ENCODE measurements around the gene MYOT. TPM values are rescaled to one million over a fixed set of nuclear protein-coding genes. Genes with fewer than 3 reads are reported as not detected.

The MYOT gene
- total RNA-seq, 1 donor from 2014 or later = 29.6 TPM

DNA sequence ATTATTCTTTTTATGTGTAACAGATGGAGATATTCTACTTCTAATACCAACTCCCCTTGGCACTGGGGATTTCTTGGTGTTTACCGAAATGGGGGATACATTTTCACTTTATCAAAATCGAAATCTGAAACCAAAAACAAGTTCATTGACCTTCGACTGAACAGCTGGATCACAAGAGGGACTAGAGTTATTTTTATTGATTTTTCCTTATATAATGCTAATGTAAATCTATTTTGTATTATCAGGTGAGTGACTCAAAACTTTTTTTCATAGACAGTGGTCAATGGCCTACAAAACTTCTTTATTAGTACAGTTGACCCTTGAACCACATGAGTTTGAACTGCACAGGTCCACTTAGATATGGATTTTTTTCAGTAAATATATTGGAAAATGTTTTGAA lies 31.8 kb downstream of the MYOT start:
- no peaks in the 10 kb centered on the region for H3K27me3 ChIP-seq (ENCODE audit: low read depth)
- intact Hi-C loops (cut with micrococcal nuclease) = no loop called here
- TF ChIP-seq CTCF (IDR thresholded peaks at IDR 0.05; ENCODE audit: borderline replicate concordance) = no peak
- H3K9me3 ChIP-seq (replicated peaks) = no peaks in the 10 kb centered on the region
- H3K36me3 ChIP-seq = no peaks in the 10 kb centered on the region
- no peak overlapping the region for H3K27ac ChIP-seq (replicated peaks)
- H3K4me3 ChIP-seq = no peak overlapping the region
- DNase-seq = no peak
- H3K4me1 ChIP-seq = peaks cover 4% of the 10 kb centered on the region

GRCh38 chr5:137901011-137901817 lies 33.6 kb downstream of the MYOT start:
- H3K4me3 ChIP-seq = peak overlapping the region; percentile 1
- intact Hi-C loops (cut with micrococcal nuclease) = no loop called here

DNA sequence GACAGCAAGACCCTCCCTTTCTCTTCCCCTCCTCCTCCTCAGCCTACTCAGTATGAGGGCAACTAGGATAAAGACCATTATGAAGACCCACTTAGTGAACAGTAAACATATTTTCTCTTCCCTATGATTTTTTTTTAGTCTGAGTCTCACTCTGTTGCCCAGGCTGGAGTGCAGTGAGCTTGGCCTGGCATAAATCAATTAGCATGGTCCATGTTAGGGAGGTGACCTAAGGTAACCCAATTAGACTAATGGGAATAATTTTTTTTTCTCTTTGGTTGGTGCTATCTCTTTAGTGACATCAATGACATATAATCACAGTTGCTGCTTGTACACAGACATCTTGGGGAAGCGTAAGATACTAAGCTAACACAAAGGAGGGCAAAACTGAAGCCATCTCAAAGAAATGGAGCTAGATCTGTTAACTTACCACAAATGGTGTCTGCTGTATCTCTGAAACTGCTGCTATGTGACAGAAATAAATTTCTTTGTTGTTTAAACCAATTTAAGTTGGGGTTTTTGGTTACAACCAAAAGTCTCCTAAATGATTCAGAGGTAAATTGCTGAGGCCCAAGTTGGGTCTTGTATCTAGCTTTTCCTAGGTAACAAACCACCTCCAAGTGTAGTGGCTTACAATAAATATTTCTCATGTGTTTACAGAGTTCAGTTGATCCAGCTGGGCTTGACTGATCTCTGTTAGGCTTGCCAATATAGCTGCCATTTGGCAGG lies 34.9 kb downstream of the MYOT start:
- no peak overlapping the region for H3K4me3 ChIP-seq
- H3K4me1 ChIP-seq = peaks cover 4% of the 10 kb centered on the region
- no peaks in the 10 kb centered on the region for H3K36me3 ChIP-seq
- intact Hi-C loops (cut with micrococcal nuclease) = no loop called here
- H3K27me3 ChIP-seq (ENCODE audit: low read depth) = no peaks in the 10 kb centered on the region
- no peak overlapping the region for H3K27ac ChIP-seq (replicated peaks)
- no peaks in the 10 kb centered on the region for H3K9me3 ChIP-seq (replicated peaks)
- no peak for DNase-seq
- no peak for TF ChIP-seq CTCF (IDR thresholded peaks at IDR 0.05; ENCODE audit: borderline replicate concordance)

More at GRCh38 chr5:137901011-137901817, 33.6 kb downstream of the MYOT start:
- Histone ChIP-seq H3K27me3 (ENCODE audit: low read depth) (no peaks in the 10 kb centered on the region), H3K4me1 (peaks cover 4% of the 10 kb centered on the region), H3K9me3 (replicated peaks) (no peaks in the 10 kb centered on the region), H3K36me3 (no peaks in the 10 kb centered on the region), H3K27ac (replicated peaks) (no peak overlapping the region)
- no peak for TF ChIP-seq CTCF (IDR thresholded peaks at IDR 0.05; ENCODE audit: borderline replicate concordance)
- no peak for DNase-seq

DNA sequence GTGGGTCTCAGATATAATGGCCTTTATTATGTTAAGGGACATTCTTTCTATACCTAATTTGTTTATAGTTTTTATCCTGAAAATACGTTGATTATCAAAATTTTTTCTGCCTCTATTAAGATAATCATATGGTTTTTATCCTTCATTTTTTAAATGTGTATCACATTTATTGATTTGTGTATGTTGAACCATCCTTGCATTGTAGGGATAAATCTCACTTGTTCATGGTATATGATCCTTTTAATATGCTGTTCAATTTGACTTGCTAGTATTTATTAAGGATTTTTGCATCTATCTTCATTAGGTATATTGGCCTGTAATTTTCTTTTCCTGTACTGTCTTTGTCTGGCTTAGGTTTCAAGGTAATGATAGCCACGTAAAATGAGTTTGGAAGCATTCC lies 47.1 kb downstream of the MYOT start:
- intact Hi-C loops (cut with micrococcal nuclease) = no loop called here

GRCh38 chr5:137916923-137917322 lies 49.3 kb downstream of the MYOT start:
- Histone ChIP-seq H3K27me3 (ENCODE audit: low read depth) (no peaks in the 10 kb centered on the region), H3K9me3 (replicated peaks) (peaks cover 11% of the 10 kb centered on the region), H3K4me3 (no peak overlapping the region), H3K27ac (replicated peaks) (no peak overlapping the region), H3K4me1 (no peaks in the 10 kb centered on the region), H3K36me3 (no peaks in the 10 kb centered on the region)
- no peak for TF ChIP-seq CTCF (IDR thresholded peaks at IDR 0.05; ENCODE audit: borderline replicate concordance)
- DNase-seq = no peak
- intact Hi-C loops (cut with micrococcal nuclease) = no loop called here

More for the DNA sequence above, 47.1 kb downstream of the MYOT start:
- Histone ChIP-seq H3K27ac (replicated peaks) (no peak overlapping the region), H3K9me3 (replicated peaks) (peaks cover 11% of the 10 kb centered on the region), H3K4me1 (no peaks in the 10 kb centered on the region), H3K36me3 (no peaks in the 10 kb centered on the region), H3K4me3 (no peak overlapping the region), H3K27me3 (ENCODE audit: low read depth) (no peaks in the 10 kb centered on the region)
- DNase-seq = no peak
- TF ChIP-seq CTCF (IDR thresholded peaks at IDR 0.05; ENCODE audit: borderline replicate concordance) = no peak

All from left ventricle myocardium inferior (tissue), 1 donor.